Measurements from ENCODE around the gene LRRC61.

GRCh38 chr7:150382844-150383225 is 59.7 kb downstream of the LRRC61 start:
- no peak for TF ChIP-seq POLR2A (IDR thresholded peaks at IDR 0.05; ENCODE audit: low read depth, low read length)
- TF ChIP-seq POLR2AphosphoS5 (IDR thresholded peaks at IDR 0.05; ENCODE audit: low read depth, low read length), result no peak
- no peak for TF ChIP-seq TAF1 (IDR thresholded peaks at IDR 0.05; ENCODE audit: low read depth, low read length)
- no peak for TF ChIP-seq SPI1 (IDR thresholded peaks at IDR 0.05; ENCODE audit: low read depth, low read length)
- no peak for TF ChIP-seq PAX5 (IDR thresholded peaks at IDR 0.05; ENCODE audit: insufficient read depth, low read length, severe bottlenecking)
- no peak for TF ChIP-seq POU2F2 (IDR thresholded peaks at IDR 0.05; ENCODE audit: low read depth, low read length)
